GM19397 (cell line): Measurements from ENCODE around the gene PTPRJ.
"Not testable (repeated sequence)": the region's sequence is repeated elsewhere in the genome, so short reads cannot be mapped to it uniquely, and the experiment has no call there.

Source experiments
- ATAC-seq: cut with Tn5 transposase; IDR thresholded peaks from one replicate; pipeline ENCODE4 v1.9.1; 2021; ENCODE audit warnings: mild to moderate bottlenecking, moderate library complexity; ENCODE audit not compliant: unreplicated experiment

The PTPRJ gene

GRCh38 chr11:48184452-48184851, 204.1 kb downstream of the PTPRJ start:
- no peak for ATAC-seq

DNA sequence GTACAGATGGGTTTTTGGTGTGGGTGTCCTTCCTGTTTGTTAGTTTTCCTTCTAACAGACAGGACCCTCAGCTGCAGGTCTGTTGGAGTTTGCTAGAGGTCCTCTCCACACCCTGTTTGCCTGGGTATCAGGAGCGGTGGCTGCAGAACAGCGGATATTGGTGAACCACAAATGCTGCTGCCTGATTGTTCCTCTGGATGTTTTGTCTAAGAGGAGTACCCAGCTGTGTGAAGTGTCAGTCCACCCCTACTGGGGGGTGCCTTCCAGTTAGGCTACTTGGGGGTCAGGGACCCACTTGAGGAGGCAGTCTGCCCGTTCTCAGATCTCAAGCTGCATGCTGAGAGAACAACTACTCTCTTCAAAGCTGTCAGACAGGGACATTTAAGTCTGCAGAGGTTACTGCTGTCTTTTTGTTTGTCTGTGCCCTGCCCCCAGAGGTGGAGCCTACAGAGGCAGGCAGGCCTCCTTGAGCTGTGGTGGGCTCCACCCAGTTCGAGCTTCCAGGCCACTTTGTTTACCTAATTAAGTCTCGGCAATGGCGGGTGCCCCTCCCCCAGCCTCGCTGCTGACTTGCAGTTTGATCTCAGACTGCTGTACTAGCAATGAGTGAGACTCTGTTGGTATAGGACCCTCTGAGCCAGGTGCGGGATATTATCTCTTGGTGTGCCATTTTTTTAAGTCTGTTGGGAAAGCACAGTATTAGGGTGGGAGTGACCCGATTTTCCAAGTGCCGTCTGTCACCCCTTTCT, 210.7 kb downstream of the PTPRJ start:
- ATAC-seq, result not testable (repeated sequence)

GRCh38 chr11:48193876-48194275, 213.5 kb downstream of the PTPRJ start:
- ATAC-seq, result no peak

- ATAC-seq, result no peak
Observed at GRCh38 chr11:48207881-48208280, 227.5 kb downstream of the PTPRJ start.

- ATAC-seq, result no peak
Observed at GRCh38 chr11:48210052-48210451, 229.7 kb downstream of the PTPRJ start.

DNA sequence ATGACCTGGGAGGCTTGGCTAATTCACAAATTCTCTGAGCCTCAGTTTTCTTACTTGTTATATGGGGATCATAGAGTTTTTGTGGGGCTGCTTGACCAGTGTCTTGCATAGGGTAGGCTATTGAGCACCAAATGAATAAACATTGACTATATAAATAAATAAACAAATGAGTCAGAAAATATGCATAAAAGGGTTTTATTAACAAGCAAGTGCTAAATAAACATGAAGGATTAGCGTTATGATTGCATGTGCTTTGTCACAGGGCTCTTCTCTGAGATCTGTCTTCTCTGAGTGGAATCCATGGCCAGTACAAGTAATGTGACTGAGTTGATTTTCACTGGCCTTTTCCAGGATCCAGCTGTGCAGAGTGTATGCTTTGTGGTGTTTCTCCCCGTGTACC, 236.2 kb downstream of the PTPRJ start, which contains the start of gene OR4B1:
Gene OR4B1, plus strand, starts transcription at position 301 of the 400 bp plus-strand sequence. Its CDS starts 0 bp downstream, at position 301.
- ATAC-seq, result no peak
